ENCODE measurements around the gene CCDC51. TPM values are rescaled to one million over a fixed set of nuclear protein-coding genes. Genes with fewer than 3 reads are reported as not detected.

Gene CCDC51
- polyA plus RNA-seq, 2 of the 4 experiments (the other 2 are of a cell fraction), result 19.8 to 26.7 TPM

DNA sequence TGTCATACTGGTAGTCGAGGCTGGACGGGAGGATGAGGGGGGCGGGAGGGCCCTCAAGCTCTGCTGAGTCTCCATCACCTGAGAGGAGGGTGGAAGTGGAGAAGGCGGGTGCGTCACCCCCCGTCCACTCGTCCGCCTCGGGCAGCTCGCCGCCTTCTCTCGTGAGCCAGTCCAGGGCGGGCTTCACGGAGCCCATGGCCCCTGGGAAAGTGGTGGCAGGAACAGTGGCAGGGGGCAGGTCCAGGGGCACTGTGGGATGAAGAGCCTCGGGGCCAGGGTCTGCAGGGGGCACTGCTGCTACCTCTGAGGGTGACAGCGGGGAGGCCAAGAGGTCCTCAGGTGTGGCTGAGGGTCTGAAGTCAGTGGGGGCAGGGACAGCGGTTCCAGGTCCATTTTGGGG lies 20.3 kb downstream of the CCDC51 start:
- Histone ChIP-seq H3K4me2 (no peak overlapping the region), H3K27ac (no peak overlapping the region), H3K9me3 (no peaks in the 10 kb centered on the region), H3K4me1 (no peaks in the 10 kb centered on the region), H3K4me3 (no peak overlapping the region)
- ATAC-seq (no peak), DNase-seq (ENCODE audit: low read depth in 1 of 2, low spot score in 1 of 2) (no peak), FAIRE-seq (no peak)
- POLR2A ChIA-PET, result no interaction called here
- 94% methylated on average over 13 of the region's 17 CpGs for WGBS (ENCODE audit: missing lambda C conversion rate)
- TF ChIP-seq FOSL2 (IDR thresholded peaks at IDR 0.05) (no peak), FOSL2 (CRISPR knock-in tag; IDR thresholded peaks at IDR 0.05) (no peak), MAZ (IDR thresholded peaks at IDR 0.05; ENCODE audit: borderline replicate concordance, low read depth, low read length) (no peak), ELK1 (IDR thresholded peaks at IDR 0.05; ENCODE audit: low read depth, low read length) (no peak), NFE2L2 (conservative IDR thresholded peaks at IDR 0.05; ENCODE audit: low read length) (no peak), HEYL (CRISPR knock-in tag; IDR thresholded peaks at IDR 0.05) (no peak), SMC3 (IDR thresholded peaks at IDR 0.05) (no peak), CHD4 (IDR thresholded peaks at IDR 0.05; ENCODE audit: borderline replicate concordance) (no peak), NR3C1 (IDR thresholded peaks at IDR 0.05) (no peak), RARB (CRISPR knock-in tag; IDR thresholded peaks at IDR 0.05) (no peak), CTCF (IDR thresholded peaks at IDR 0.05) (no peak), FOSB (CRISPR knock-in tag; IDR thresholded peaks at IDR 0.05) (no peak), ZSCAN20 (CRISPR knock-in tag; IDR thresholded peaks at IDR 0.05) (no peak), MYC (IDR thresholded peaks at IDR 0.05; ENCODE audit: borderline replicate concordance, low read length) (no peak), KDM1A (IDR thresholded peaks at IDR 0.05; ENCODE audit: low read depth) (no peak)
- CTCF ChIA-PET, result interaction anchor here (1.4 to 31.5 kb wide), 2 partner anchors 12 to 225 kb away, joined by 4 to 488 read pairs; partner anchors contain the start of gene PLXNB1

DNA sequence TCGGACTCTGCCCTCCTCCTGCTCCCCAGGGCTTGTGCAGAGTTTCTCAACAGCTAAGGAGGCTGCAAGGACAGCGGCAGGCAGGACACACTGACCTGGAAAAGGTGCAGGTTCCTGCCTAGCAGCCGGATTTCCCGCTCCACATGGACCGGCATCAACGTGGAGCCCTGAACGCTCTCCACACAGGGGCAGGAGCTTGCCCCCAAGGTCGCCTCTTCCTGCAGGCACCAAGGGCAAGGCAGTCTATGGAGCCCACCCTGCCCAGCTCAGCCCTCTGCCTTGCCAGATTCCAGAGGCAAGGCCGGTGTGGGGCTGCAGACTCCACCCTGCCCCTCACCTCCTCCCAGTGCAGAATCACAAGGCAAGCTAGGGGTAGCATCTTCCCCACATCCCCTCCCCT lies 20.8 kb downstream of the CCDC51 start:
- no peak overlapping the region for H3K27ac ChIP-seq
- FAIRE-seq, result no peak
- POLR2A ChIA-PET, result no interaction called here
- CTCF ChIA-PET, result interaction anchor here (0.6 to 31.5 kb wide), 3 partner anchors 12 to 225 kb away, joined by 3 to 488 read pairs (median 4); partner anchors contain the start of gene PLXNB1
- no peak for DNase-seq (ENCODE audit: low read depth in 1 of 2, low spot score in 1 of 2)
- no peaks in the 10 kb centered on the region for H3K9me3 ChIP-seq
- ATAC-seq, result no peak
- no peak for TF ChIP-seq CBX2 (IDR thresholded peaks at IDR 0.05; ENCODE audit: borderline replicate concordance, low read depth)
- TF ChIP-seq JUNB (IDR thresholded peaks at IDR 0.05), result no peak
- TF ChIP-seq ESRRA (IDR thresholded peaks at IDR 0.05; ENCODE audit: borderline replicate concordance, low read length), result no peak
- TF ChIP-seq RARB (CRISPR knock-in tag; IDR thresholded peaks at IDR 0.05), result no peak
- no peak for TF ChIP-seq NR3C1 (IDR thresholded peaks at IDR 0.05)
- no peak for TF ChIP-seq EP300 (IDR thresholded peaks at IDR 0.05)
- TF ChIP-seq TFCP2L1 (CRISPR knock-in tag; IDR thresholded peaks at IDR 0.05), result no peak
- TF ChIP-seq ZC3H11A (IDR thresholded peaks at IDR 0.05), result no peak
- no peak for TF ChIP-seq NFE2L2 (conservative IDR thresholded peaks at IDR 0.05; ENCODE audit: low read length)
- WGBS (ENCODE audit: missing lambda C conversion rate), result 100% methylated on average over 1 of the region's 9 CpGs
- no peak overlapping the region for H3K4me2 ChIP-seq
- H3K4me3 ChIP-seq, result no peak overlapping the region
- H3K4me1 ChIP-seq, result no peaks in the 10 kb centered on the region

- ATAC-seq (no peak), DNase-seq (ENCODE audit: low read depth in 1 of 2, low spot score in 1 of 2) (no peak), FAIRE-seq (no peak)
- H3K4me3 ChIP-seq, result no peak overlapping the region
- WGBS (ENCODE audit: missing lambda C conversion rate), result 91% methylated on average over 4 of the region's 9 CpGs
- H3K4me1 ChIP-seq, result no peaks in the 10 kb centered on the region
- ChIA-PET POLR2A (no interaction called here), CTCF (interaction anchor here (0.6 to 31.5 kb wide), 3 partner anchors 13 to 224 kb away, joined by 3 to 488 read pairs (median 4); partner anchors contain the start of gene PLXNB1)
- H3K27ac ChIP-seq, result no peak overlapping the region
- TF ChIP-seq CBX2 (IDR thresholded peaks at IDR 0.05; ENCODE audit: borderline replicate concordance, low read depth), result no peak
- no peak for TF ChIP-seq RARB (CRISPR knock-in tag; IDR thresholded peaks at IDR 0.05)
- TF ChIP-seq CEBPB (IDR thresholded peaks at IDR 0.05), result no peak
- TF ChIP-seq ZC3H11A (IDR thresholded peaks at IDR 0.05), result no peak
- TF ChIP-seq HOXB13 (CRISPR knock-in tag; IDR thresholded peaks at IDR 0.05; ENCODE audit: low read depth), result no peak
- TF ChIP-seq POLR2AphosphoS2 (conservative IDR thresholded peaks at IDR 0.05; ENCODE audit: low read length), result no peak
- no peak for TF ChIP-seq CBX8 (IDR thresholded peaks at IDR 0.05)
- no peak for TF ChIP-seq CTCF (IDR thresholded peaks at IDR 0.05)
- TF ChIP-seq, protein P1, sequence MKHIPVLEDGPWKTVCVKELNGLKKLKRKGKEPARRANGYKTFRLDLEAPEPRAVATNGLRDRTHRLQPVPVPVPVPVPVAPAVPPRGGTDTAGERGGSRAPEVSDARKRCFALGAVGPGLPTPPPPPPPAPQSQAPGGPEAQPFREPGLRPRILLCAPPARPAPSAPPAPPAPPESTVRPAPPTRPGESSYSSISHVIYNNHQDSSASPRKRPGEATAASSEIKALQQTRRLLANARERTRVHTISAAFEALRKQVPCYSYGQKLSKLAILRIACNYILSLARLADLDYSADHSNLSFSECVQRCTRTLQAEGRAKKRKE (CRISPR knock-in tag; IDR thresholded peaks at IDR 0.05; ENCODE audit: low read depth), result no peak
- no peak for TF ChIP-seq JUNB (IDR thresholded peaks at IDR 0.05)
- TF ChIP-seq NR3C1 (IDR thresholded peaks at IDR 0.05), result no peak
- no peak for TF ChIP-seq MYC (IDR thresholded peaks at IDR 0.05; ENCODE audit: borderline replicate concordance, low read length)
- no peaks in the 10 kb centered on the region for H3K9me3 ChIP-seq
- no peak overlapping the region for H3K4me2 ChIP-seq
These were observed 21.3 kb downstream of the CCDC51 start for GRCh38 chr3:48418651-48419050.

All from A549 (cell line).